Measurements from ENCODE around the gene LENG9. TPM values are rescaled to one million over a fixed set of nuclear protein-coding genes. Genes with fewer than 3 reads are reported as not detected.

LENG9 gene
- total and polyA plus RNA-seq, 2 experiments from 2014 or later = 7.6 TPM; not detected in 1

DNA sequence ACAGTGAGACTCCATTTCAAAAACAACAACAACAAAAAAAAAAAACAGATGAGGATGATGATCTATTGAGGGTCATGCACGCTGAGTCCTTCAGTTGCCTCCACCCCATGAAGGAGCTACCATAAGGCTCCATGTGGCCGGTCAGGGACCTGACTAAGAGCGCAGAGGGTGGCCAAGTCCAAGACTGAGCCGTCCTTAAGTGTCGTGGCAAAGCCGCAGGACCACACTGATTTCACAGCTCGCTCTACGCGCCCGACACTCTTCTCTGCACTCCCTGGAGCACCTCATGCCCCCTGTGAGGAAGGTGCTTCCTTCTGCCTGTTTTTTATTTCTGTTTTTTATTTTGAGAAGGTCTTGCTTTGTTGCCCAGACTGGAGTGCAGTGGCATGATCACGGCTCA is 36.0 kb downstream of the LENG9 start:
- H3K27me3 ChIP-seq = peaks cover 14% of the 10 kb centered on the region
- no peaks in the 10 kb centered on the region for H3K4me1 ChIP-seq (ENCODE audit: low read depth)

DNA sequence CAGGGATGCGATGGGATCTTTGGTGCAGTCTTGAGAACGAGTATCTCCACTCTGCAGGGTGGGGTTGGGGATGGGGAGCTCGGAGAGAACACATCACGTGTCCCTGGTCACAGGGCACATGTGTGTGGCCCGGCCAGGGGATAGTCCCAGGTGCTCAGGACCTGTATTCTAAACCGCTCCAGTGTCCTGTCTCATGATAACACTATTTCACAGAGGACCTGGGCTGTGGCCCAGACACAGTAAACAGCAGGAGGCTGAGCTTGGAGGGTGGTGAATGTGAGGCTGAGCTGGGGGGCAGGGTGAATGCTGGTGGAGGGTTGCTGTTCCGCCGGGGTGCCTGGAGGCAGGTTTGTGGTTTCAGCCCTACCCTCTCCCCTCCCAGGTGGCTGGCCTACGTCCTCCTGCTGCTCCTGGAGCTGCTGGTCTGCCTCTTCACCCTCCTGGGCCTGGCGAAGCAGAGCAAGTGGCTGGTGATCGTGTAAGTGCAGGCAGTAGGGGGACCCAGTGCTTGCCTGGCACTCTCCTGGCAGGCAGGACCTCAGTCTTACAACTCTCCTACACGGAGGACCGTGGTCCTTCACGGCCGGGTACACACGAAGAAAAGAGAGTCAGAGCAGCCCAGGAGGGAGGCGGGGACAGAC is 37.2 kb downstream of the LENG9 start:
- Histone ChIP-seq H3K27ac (no peak overlapping the region), H3K36me3 (no peaks in the 10 kb centered on the region), H3K4me3 (no peak overlapping the region), H3K27me3 (peaks cover 25% of the 10 kb centered on the region), H3K4me1 (ENCODE audit: low read depth) (no peaks in the 10 kb centered on the region), H3K9me3 (ENCODE audit: low read depth) (no peaks in the 10 kb centered on the region)
- no peak for TF ChIP-seq CTCF (IDR thresholded peaks at IDR 0.05; ENCODE audit: low read depth, low read length)
- DNase-seq (ENCODE audit: low read depth in 1 of 2, low spot score in 1 of 2) = no peak

More for the DNA sequence above, 36.0 kb downstream of the LENG9 start:
- H3K9me3 ChIP-seq (ENCODE audit: low read depth) = no peaks in the 10 kb centered on the region
- no peak overlapping the region for H3K4me3 ChIP-seq
- H3K36me3 ChIP-seq = no peaks in the 10 kb centered on the region
- H3K27ac ChIP-seq = no peak overlapping the region
- no peak for TF ChIP-seq CTCF (IDR thresholded peaks at IDR 0.05; ENCODE audit: low read depth, low read length)
- DNase-seq (ENCODE audit: low read depth in 1 of 2, low spot score in 1 of 2) = no peak

GRCh38 chr19:54425382-54425723 is 38.2 kb downstream of the LENG9 start:
- Histone ChIP-seq H3K27me3 (peaks cover 36% of the 10 kb centered on the region), H3K9me3 (ENCODE audit: low read depth) (no peaks in the 10 kb centered on the region), H3K27ac (no peak overlapping the region), H3K4me3 (no peak overlapping the region), H3K4me1 (ENCODE audit: low read depth) (no peaks in the 10 kb centered on the region), H3K36me3 (no peaks in the 10 kb centered on the region)
- no peak for DNase-seq (ENCODE audit: low read depth in 1 of 2, low spot score in 1 of 2)
- TF ChIP-seq CTCF (IDR thresholded peaks at IDR 0.05; ENCODE audit: low read depth, low read length) = no peak

DNA sequence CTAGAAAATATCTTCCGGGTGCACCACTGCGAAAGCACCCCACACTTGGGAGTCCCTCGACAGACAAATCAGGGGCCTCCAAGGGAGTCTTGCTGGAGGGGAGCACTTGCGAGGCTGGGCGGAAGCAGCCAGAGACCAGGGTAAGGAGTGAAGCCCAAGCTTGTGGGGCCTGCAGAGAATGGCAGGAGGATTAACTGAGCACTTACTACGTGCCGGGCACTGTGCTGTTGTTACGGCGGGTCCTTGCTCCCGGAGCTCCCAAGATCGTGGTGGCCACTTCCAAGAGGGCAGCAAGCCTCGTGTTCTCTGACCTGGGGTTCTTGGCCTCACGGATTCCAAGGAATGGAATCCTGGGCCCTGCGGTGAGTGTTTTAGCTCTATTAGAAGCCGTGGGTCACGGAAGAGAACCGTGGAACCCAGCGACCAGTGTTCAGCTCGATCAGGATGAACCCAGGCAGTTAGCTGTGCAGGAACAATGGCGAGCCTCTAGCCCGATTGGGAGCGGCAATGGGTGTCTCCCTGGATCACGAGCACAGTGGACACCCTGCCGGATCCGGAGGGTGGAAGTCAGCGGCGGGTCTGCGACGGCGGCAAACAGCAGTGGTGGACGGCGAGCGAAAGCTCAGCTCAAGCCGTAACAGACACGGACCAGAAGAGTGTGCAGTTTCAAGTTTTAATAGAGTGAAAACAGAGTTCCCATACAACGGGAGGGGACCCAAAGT is 38.8 kb downstream of the LENG9 start:
- no peak for DNase-seq (ENCODE audit: low read depth in 1 of 2, low spot score in 1 of 2)
- H3K27ac ChIP-seq = no peak overlapping the region
- H3K27me3 ChIP-seq = peaks cover 41% of the 10 kb centered on the region

DNA sequence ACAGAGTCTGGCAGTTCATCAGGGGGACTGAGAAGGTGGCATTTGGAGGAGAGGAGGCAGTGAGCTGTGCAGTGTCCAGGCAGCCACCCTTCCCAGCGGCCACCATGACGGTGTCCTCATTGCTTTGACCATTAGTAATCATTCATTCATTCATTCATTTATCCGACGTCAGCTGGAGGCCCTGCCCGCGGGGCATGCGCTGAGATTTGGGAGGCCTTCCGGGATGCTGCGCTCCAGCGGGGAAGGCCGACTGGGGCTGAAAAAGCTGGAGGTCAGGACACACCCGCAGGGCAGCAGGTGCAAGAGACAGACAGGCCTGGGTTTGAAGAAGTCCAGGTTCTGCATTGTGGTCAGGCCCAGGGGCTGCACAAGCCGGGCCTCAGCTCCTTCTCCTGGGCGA is 39.4 kb downstream of the LENG9 start:
- TF ChIP-seq CTCF (IDR thresholded peaks at IDR 0.05; ENCODE audit: low read depth, low read length) = no peak
- H3K27me3 ChIP-seq = peaks cover 46% of the 10 kb centered on the region
- no peaks in the 10 kb centered on the region for H3K36me3 ChIP-seq
- no peak for DNase-seq (ENCODE audit: low read depth in 1 of 2, low spot score in 1 of 2)
- H3K4me3 ChIP-seq = no peak overlapping the region
- H3K27ac ChIP-seq = no peak overlapping the region
- H3K9me3 ChIP-seq (ENCODE audit: low read depth) = no peaks in the 10 kb centered on the region
- H3K4me1 ChIP-seq (ENCODE audit: low read depth) = no peaks in the 10 kb centered on the region

More for the DNA sequence above, 38.8 kb downstream of the LENG9 start:
- no peaks in the 10 kb centered on the region for H3K9me3 ChIP-seq (ENCODE audit: low read depth)
- H3K4me3 ChIP-seq = no peak overlapping the region
- H3K4me1 ChIP-seq (ENCODE audit: low read depth) = no peaks in the 10 kb centered on the region
- no peak for TF ChIP-seq CTCF (IDR thresholded peaks at IDR 0.05; ENCODE audit: low read depth, low read length)
- H3K36me3 ChIP-seq = no peaks in the 10 kb centered on the region
